Measurements from ENCODE around the gene LPAR6. TPM values are rescaled to one million over a fixed set of nuclear protein-coding genes. Genes with fewer than 3 reads are reported as not detected.
A peak's percentile ranks its signal among the peaks of the same experiment; 100 is the strongest.
"Not testable (repeated sequence)": the region's sequence is repeated elsewhere in the genome, so short reads cannot be mapped to it uniquely, and the experiment has no call there.

Gene LPAR6
- 10 to 100 TPM in 5 of 8 experiments, 1 to 10 TPM in 3; 3.9 to 33.6 (median 10.4) TPM for total RNA-seq

GRCh38 chr13:48412881-48413351 lies at the start of gene LPAR6:
Gene LPAR6, minus strand, starts transcription at chr13:48413113. Its CDS starts 690 bp downstream, at chr13:48412423.
- no peak within 1 kb of the TSS for H3K27ac ChIP-seq
- peak; percentile 45 to 93 (median 74) for ATAC-seq (replicated peaks in 6 of 8)
- in situ Hi-C loops (cut with MboI; ENCODE audit: low pct_unique_long_range_greater_than_20kb in 2 of 9, low sequenced_read_pairs in 9 of 9, unreplicated experiment in 9 of 9) = loop anchor here in 1 of 9 experiments (25.0 kb wide), 1 partner anchor 149 kb away; no protein-coding TSS in a partner anchor
- peak within 1 kb of the TSS; percentile 16 to 36 (median 32) for H3K4me3 ChIP-seq
- WGBS, 10 experiments = 0 to 40% (median 12%) methylated on average over 1 to 4 of the region's 4 CpGs
- H3K4me1 ChIP-seq (replicated peaks in 1 of 2) = peaks cover 0 to 3% of the 10 kb centered on the region in 2 donors

GRCh38 chr13:48457578-48458242 lies 44.8 kb upstream of the LPAR6 start:
- WGBS, 10 experiments = 91 to 100% (median 95%) methylated on average over 4 to 7 of the region's 28 CpGs; no CpG with 5 or more reads in 6 of the 10 experiments
- no peak for ATAC-seq (replicated peaks in 6 of 8)
- no peak overlapping the region for H3K27ac ChIP-seq
- no peaks in the 10 kb centered on the region for H3K4me1 ChIP-seq (replicated peaks in 1 of 2)
- in situ Hi-C loops (cut with MboI; ENCODE audit: low pct_unique_long_range_greater_than_20kb in 2 of 9, low sequenced_read_pairs in 9 of 9, unreplicated experiment in 9 of 9) = no loop called here
- H3K4me3 ChIP-seq = no peak overlapping the region

- in situ Hi-C loops (cut with MboI; ENCODE audit: low pct_unique_long_range_greater_than_20kb in 2 of 9, low sequenced_read_pairs in 9 of 9, unreplicated experiment in 9 of 9) = no loop called here
- ATAC-seq (replicated peaks in 6 of 8) = no peak
- 96 to 100% (median 96%) methylated on average over 1 to 7 of the region's 10 CpGs; no CpG with 5 or more reads in 5 of the 10 experiments for WGBS, 10 experiments
These were observed 43.6 kb upstream of the LPAR6 start for GRCh38 chr13:48456546-48456945.

GRCh38 chr13:48451196-48451595 lies 38.3 kb upstream of the LPAR6 start:
- H3K27ac ChIP-seq; in situ Hi-C loops (cut with MboI; ENCODE audit: low pct_unique_long_range_greater_than_20kb in 2 of 9, low sequenced_read_pairs in 9 of 9, unreplicated experiment in 9 of 9): not testable (repeated sequence)

More at GRCh38 chr13:48456546-48456945, 43.6 kb upstream of the LPAR6 start:
- Histone ChIP-seq H3K4me1 (replicated peaks in 1 of 2) (no peaks in the 10 kb centered on the region), H3K4me3 (no peak overlapping the region), H3K27ac (no peak overlapping the region)

GRCh38 chr13:48449656-48450055 lies 36.7 kb upstream of the LPAR6 start:
- Histone ChIP-seq H3K27ac (no peak overlapping the region), H3K4me1 (replicated peaks in 1 of 2) (no peaks in the 10 kb centered on the region), H3K4me3 (no peak overlapping the region)
- 14 to 94% (median 84%) methylated on average over 1 to 2 of the region's 2 CpGs; no CpG with 5 or more reads in 3 of the 10 experiments for WGBS, 10 experiments
- in situ Hi-C loops (cut with MboI; ENCODE audit: low pct_unique_long_range_greater_than_20kb in 2 of 9, low sequenced_read_pairs in 9 of 9, unreplicated experiment in 9 of 9) = no loop called here
- ATAC-seq (replicated peaks in 6 of 8) = no peak

More at GRCh38 chr13:48451196-48451595, 38.3 kb upstream of the LPAR6 start:
- peak in 2 of 8 experiments; percentile 16 to 38 for ATAC-seq (replicated peaks in 6 of 8)
- not testable (repeated sequence) for H3K4me1 ChIP-seq (replicated peaks in 1 of 2); H3K4me3 ChIP-seq

GRCh38 chr13:48448959-48449614 lies 36.2 kb upstream of the LPAR6 start:
- no peak overlapping the region for H3K27ac ChIP-seq
- 2 to 82% (median 61%) methylated on average over 2 to 6 of the region's 6 CpGs for WGBS, 10 experiments
- peak in 1 of 8 experiments; percentile 56 for ATAC-seq (replicated peaks in 6 of 8)
- in situ Hi-C loops (cut with MboI; ENCODE audit: low pct_unique_long_range_greater_than_20kb in 2 of 9, low sequenced_read_pairs in 9 of 9, unreplicated experiment in 9 of 9) = no loop called here
- H3K4me1 ChIP-seq (replicated peaks in 1 of 2) = no peaks in the 10 kb centered on the region
- no peak overlapping the region for H3K4me3 ChIP-seq

GRCh38 chr13:48448285-48448958 lies 35.5 kb upstream of the LPAR6 start:
- H3K27ac ChIP-seq = no peak overlapping the region
- no peak overlapping the region for H3K4me3 ChIP-seq
- no peaks in the 10 kb centered on the region for H3K4me1 ChIP-seq (replicated peaks in 1 of 2)
- ATAC-seq (replicated peaks in 6 of 8) = no peak
- in situ Hi-C loops (cut with MboI; ENCODE audit: low pct_unique_long_range_greater_than_20kb in 2 of 9, low sequenced_read_pairs in 9 of 9, unreplicated experiment in 9 of 9) = no loop called here
- 13 to 100% (median 95%) methylated on average over 1 to 3 of the region's 3 CpGs; no CpG with 5 or more reads in 1 of the 10 experiments for WGBS, 10 experiments

- ATAC-seq (replicated peaks in 6 of 8) = peak in 2 of 8 experiments; percentile 92 to 95
- in situ Hi-C loops (cut with MboI; ENCODE audit: low pct_unique_long_range_greater_than_20kb in 2 of 9, low sequenced_read_pairs in 9 of 9, unreplicated experiment in 9 of 9) = no loop called here
- Histone ChIP-seq H3K4me1 (replicated peaks in 1 of 2) (no peaks in the 10 kb centered on the region), H3K27ac (no peak overlapping the region), H3K4me3 (no peak overlapping the region)
- WGBS, 10 experiments = 67 to 100% (median 88%) methylated on average over 1 of the region's 1 CpG; no CpG with 5 or more reads in 4 of the 10 experiments
These were observed 33.6 kb upstream of the LPAR6 start for GRCh38 chr13:48446464-48446863.

GRCh38 chr13:48443442-48444208 lies 30.7 kb upstream of the LPAR6 start:
- no peaks in the 10 kb centered on the region for H3K4me1 ChIP-seq (replicated peaks in 1 of 2)
- 11 to 100% (median 100%) methylated on average over 1 of the region's 1 CpG; no CpG with 5 or more reads in 4 of the 10 experiments for WGBS, 10 experiments
- no peak overlapping the region for H3K27ac ChIP-seq
- H3K4me3 ChIP-seq = no peak overlapping the region
- no peak for ATAC-seq (replicated peaks in 6 of 8)
- in situ Hi-C loops (cut with MboI; ENCODE audit: low pct_unique_long_range_greater_than_20kb in 2 of 9, low sequenced_read_pairs in 9 of 9, unreplicated experiment in 9 of 9) = no loop called here

GRCh38 chr13:48437371-48437770 lies 24.5 kb upstream of the LPAR6 start:
- Histone ChIP-seq H3K4me3 (no peak overlapping the region), H3K27ac (no peak overlapping the region), H3K4me1 (replicated peaks in 1 of 2) (no peaks in the 10 kb centered on the region)
- ATAC-seq (replicated peaks in 6 of 8) = peak in 2 of 8 experiments; percentile 18 to 40
- in situ Hi-C loops (cut with MboI; ENCODE audit: low pct_unique_long_range_greater_than_20kb in 2 of 9, low sequenced_read_pairs in 9 of 9, unreplicated experiment in 9 of 9) = no loop called here
- 21 to 85% (median 62%) methylated on average over 1 to 3 of the region's 3 CpGs; no CpG with 5 or more reads in 2 of the 10 experiments for WGBS, 10 experiments

GRCh38 chr13:48436661-48437288 lies 23.9 kb upstream of the LPAR6 start:
- in situ Hi-C loops (cut with MboI; ENCODE audit: low pct_unique_long_range_greater_than_20kb in 2 of 9, low sequenced_read_pairs in 9 of 9, unreplicated experiment in 9 of 9) = no loop called here
- Histone ChIP-seq H3K4me1 (replicated peaks in 1 of 2) (no peaks in the 10 kb centered on the region), H3K4me3 (no peak overlapping the region), H3K27ac (no peak overlapping the region)
- no peak for ATAC-seq (replicated peaks in 6 of 8)
- 75 to 100% (median 98%) methylated on average over 1 to 2 of the region's 2 CpGs for WGBS, 10 experiments

- H3K4me3 ChIP-seq = no peak overlapping the region
- in situ Hi-C loops (cut with MboI; ENCODE audit: low pct_unique_long_range_greater_than_20kb in 2 of 9, low sequenced_read_pairs in 9 of 9, unreplicated experiment in 9 of 9) = no loop called here
- no peak for ATAC-seq (replicated peaks in 6 of 8)
- H3K4me1 ChIP-seq (replicated peaks in 1 of 2) = no peaks in the 10 kb centered on the region
- 83 to 100% (median 93%) methylated on average over 1 to 3 of the region's 3 CpGs; no CpG with 5 or more reads in 2 of the 10 experiments for WGBS, 10 experiments
- H3K27ac ChIP-seq = no peak overlapping the region
These were observed 21.3 kb upstream of the LPAR6 start for GRCh38 chr13:48434200-48434599.
